Endothelial cell (in vitro differentiated cells): Measurements from ENCODE around the gene STAT5B. TPM values are rescaled to one million over a fixed set of nuclear protein-coding genes. Genes with fewer than 3 reads are reported as not detected.
"Not testable (repeated sequence)": the region's sequence is repeated elsewhere in the genome, so short reads cannot be mapped to it uniquely, and the experiment has no call there.

Experiments used
- DNase-seq: peaks from one replicate; pipeline ENCODE4 v3.0.0; 2021; ENCODE audit warnings: low spot score
- H3K27ac Mint-ChIP-seq: one replicate; pipeline ENCODE4 v1.8.0; 2021; ENCODE audit warnings: mixed read lengths, inconsistent platforms; ENCODE audit not compliant: unreplicated experiment
- H3K27me3 Mint-ChIP-seq: one replicate; pipeline ENCODE4 v1.8.0; 2021; ENCODE audit warnings: mild to moderate bottlenecking, moderate library complexity, mixed read lengths, inconsistent platforms; ENCODE audit not compliant: unreplicated experiment
- H3K36me3 Mint-ChIP-seq: one replicate; pipeline ENCODE4 v1.8.0; 2021; ENCODE audit warnings: mild to moderate bottlenecking, low read depth, mixed read lengths, inconsistent platforms; ENCODE audit not compliant: unreplicated experiment
- H3K4me1 Mint-ChIP-seq: one replicate; pipeline ENCODE4 v1.8.0; 2021; ENCODE audit warnings: mild to moderate bottlenecking, mixed read lengths, inconsistent platforms; ENCODE audit not compliant: unreplicated experiment
- H3K4me3 Mint-ChIP-seq: one replicate; pipeline ENCODE4 v1.8.0; 2021; ENCODE audit warnings: mild to moderate bottlenecking, mixed read lengths, inconsistent platforms; ENCODE audit not compliant: unreplicated experiment
- H3K9me3 Mint-ChIP-seq: one replicate; pipeline ENCODE4 v1.8.0; 2021; ENCODE audit warnings: mixed read lengths, inconsistent platforms; ENCODE audit not compliant: unreplicated experiment
- CTCF ChIP-seq: fragments of 200-600 bp; sonication (generic); IDR thresholded peaks from one replicate; pipeline ENCODE4 v1.5.0; 2021; ENCODE audit warnings: antibody characterized with exemption; ENCODE audit not compliant: unreplicated experiment
- total RNA-seq: library from RNA; stranded (reverse); fragmentation: NEBNext Ultra II Directional; extraction: Animal tissue kit (Norgen Biotek cat#: 25700); gene quantifications from one replicate; pipeline ENCODE4 v1.2.1, GENCODE V29; 2021; ENCODE audit not compliant: unreplicated experiment

STAT5B gene
- total RNA-seq, 1 donor from 2014 or later: 40.2 TPM

DNA sequence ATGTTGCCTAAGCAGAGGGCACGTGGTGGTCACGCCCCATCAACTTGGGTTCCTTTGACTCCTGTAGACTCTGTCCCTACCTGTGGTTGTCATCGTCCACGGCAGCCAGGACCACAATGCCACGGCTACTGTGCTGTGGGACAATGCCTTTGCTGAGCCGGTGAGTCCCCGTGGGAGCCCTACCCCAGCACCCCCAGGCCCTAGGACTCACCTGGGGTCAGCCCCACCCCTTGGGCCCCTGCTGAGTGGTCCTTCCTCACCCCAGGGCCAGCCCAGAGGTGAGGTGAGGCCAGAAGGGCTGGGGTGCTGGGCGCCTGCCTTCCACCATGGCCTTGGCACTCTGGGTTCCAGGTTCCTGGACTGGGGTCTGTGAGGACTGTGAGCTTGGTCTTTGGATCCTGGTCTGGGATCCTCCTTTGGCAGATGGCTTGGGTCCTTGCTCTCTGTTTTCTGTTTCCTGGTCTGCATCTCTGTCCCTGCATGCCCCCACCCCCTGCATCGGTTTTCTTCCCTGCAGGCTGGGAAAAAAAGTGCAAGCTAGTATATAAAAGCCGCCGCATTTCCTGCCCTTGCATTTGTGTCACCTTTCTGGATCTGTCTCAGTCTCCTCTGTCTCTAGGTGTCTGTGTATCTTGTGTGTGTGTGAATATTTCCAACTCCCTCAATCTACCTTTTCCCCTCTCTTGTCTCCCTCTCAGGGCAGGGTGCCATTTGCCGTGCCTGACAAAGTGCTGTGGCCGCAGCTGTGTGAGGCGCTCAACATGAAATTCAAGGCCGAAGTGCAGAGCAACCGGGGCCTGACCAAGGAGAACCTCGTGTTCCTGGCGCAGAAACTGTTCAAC lies 29.6 kb upstream of the STAT5B start:
- no peak for DNase-seq
- Mint-ChIP-seq H3K27me3 (peaks cover 11% of the 10 kb centered on the region), H3K9me3 (no peaks in the 10 kb centered on the region), H3K27ac (no peak overlapping the region), H3K4me1 (no peaks in the 10 kb centered on the region), H3K4me3 (no peak overlapping the region), H3K36me3 (peaks cover 62% of the 10 kb centered on the region)
- TF ChIP-seq CTCF: no peak

- H3K4me3 Mint-ChIP-seq, H3K9me3 Mint-ChIP-seq, DNase-seq, H3K4me1 Mint-ChIP-seq, H3K27me3 Mint-ChIP-seq, H3K27ac Mint-ChIP-seq: not testable (repeated sequence)
- peaks cover 56% of the 10 kb centered on the region for H3K36me3 Mint-ChIP-seq
Observed at GRCh38 chr17:42305031-42305330, 28.8 kb upstream of the STAT5B start.

DNA sequence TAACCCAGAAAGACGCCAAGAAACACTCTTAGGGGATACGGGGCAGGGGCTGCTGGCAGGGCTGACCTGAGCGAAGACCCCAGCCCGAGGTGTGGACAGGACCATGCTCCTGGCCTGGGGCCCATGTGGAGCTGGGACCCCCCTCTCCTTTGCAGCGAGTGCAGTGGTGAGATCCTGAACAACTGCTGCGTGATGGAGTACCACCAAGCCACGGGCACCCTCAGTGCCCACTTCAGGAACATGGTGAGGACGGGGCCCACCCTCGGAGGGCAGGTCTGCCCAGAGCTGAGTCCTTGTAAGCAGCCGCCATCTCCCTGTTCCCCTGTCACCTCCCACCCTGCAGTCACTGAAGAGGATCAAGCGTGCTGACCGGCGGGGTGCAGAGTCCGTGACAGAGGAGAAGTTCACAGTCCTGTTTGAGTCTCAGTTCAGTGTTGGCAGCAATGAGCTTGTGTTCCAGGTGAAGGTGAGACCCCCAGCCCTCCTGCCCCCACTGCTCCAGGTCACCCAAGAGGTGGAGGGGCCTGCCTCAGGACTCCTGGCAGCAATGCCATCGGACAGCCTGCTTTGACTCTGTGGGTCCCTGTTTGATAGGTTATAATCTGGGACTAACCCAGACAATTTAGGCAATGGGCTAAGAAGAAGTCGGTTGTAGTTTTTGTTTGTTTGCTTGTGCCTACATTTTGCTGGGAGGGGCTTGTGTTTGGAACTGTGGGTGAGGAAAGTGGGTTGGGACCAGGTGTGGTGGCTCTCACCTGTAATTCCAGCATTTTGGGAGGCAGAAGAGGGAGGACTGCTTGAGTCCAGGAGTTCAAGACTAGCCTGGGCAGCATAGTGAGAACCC lies 28.2 kb upstream of the STAT5B start:
- Mint-ChIP-seq H3K36me3 (peaks cover 53% of the 10 kb centered on the region), H3K4me1 (no peaks in the 10 kb centered on the region), H3K9me3 (no peaks in the 10 kb centered on the region), H3K4me3 (peak overlapping the region; percentile 42), H3K27ac (peak overlapping the region; percentile 68), H3K27me3 (peaks cover 6% of the 10 kb centered on the region)
- no peak for TF ChIP-seq CTCF
- no peak for DNase-seq

DNA sequence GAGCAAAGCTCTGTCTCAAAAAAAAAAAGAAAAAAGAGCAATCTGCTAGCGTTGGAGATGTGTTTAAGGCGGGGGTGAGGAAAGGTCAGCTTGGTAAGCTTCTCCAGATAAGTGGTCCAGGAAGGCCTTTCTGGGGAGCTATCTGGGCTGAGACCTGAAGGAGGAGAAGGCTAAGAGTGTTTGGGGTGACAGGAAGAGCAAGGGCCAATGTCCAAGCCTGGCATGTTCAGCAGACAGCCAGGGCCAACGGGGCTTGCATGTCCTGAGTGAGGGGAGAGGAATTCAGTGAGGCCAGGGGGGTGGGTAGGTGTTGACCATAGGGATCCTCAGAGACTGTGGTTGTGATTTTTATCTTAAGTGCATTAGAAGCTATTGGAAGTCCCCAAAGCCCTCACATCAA lies 27.5 kb upstream of the STAT5B start:
- Mint-ChIP-seq H3K27ac (no peak overlapping the region), H3K27me3 (peaks cover 6% of the 10 kb centered on the region), H3K4me3 (peak overlapping the region; percentile 5), H3K9me3 (no peaks in the 10 kb centered on the region), H3K36me3 (peaks cover 51% of the 10 kb centered on the region), H3K4me1 (no peaks in the 10 kb centered on the region)
- no peak for TF ChIP-seq CTCF
- DNase-seq: no peak

DNA sequence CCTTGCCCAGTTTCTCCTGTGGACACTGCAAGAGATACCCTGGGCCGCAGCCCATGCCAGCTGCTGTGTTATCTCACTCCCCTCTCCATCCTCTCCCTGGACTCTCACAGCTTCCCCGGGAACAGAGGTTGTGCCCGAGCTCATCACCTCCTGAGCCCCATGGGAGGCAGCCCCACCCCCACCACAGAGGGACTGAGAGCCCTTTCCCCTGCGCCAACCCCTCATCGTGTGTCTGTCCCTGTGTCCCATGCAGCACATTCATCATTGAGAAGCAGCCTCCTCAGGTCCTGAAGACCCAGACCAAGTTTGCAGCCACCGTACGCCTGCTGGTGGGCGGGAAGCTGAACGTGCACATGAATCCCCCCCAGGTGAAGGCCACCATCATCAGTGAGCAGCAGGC lies 24.8 kb upstream of the STAT5B start:
- peaks cover 35% of the 10 kb centered on the region for H3K36me3 Mint-ChIP-seq
- TF ChIP-seq CTCF: no peak
- no peaks in the 10 kb centered on the region for H3K4me1 Mint-ChIP-seq
- no peaks in the 10 kb centered on the region for H3K9me3 Mint-ChIP-seq
- no peak overlapping the region for H3K27ac Mint-ChIP-seq
- no peak overlapping the region for H3K4me3 Mint-ChIP-seq
- no peak for DNase-seq
- peaks cover 6% of the 10 kb centered on the region for H3K27me3 Mint-ChIP-seq

- H3K9me3 Mint-ChIP-seq, H3K27me3 Mint-ChIP-seq, H3K4me3 Mint-ChIP-seq, DNase-seq, H3K4me1 Mint-ChIP-seq, H3K27ac Mint-ChIP-seq: not testable (repeated sequence)
- peaks cover 44% of the 10 kb centered on the region for H3K36me3 Mint-ChIP-seq
Observed at GRCh38 chr17:42299913-42300312, 23.7 kb upstream of the STAT5B start.

DNA sequence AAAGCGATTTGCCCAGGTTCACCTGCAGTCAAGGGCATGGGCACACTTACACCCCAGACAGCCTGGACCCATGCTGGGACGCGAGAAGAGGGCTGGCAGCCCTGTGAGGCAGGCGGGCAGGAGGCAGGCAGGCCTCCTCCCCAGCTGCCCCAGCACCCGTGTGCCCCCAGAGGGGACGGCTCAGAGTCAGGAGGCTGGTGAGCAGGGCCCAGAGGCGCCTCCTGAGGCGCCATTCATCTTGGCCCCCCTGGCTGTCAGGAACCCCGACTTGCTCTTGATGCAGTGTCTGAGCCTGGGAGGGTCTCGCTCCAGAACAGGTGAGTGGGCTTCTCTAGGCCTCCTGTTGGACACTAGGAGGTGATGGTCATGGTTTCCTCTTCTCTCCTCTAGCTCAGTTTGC lies 23.2 kb upstream of the STAT5B start:
- not testable (repeated sequence) for DNase-seq, H3K27me3 Mint-ChIP-seq, H3K9me3 Mint-ChIP-seq, H3K4me1 Mint-ChIP-seq, H3K4me3 Mint-ChIP-seq, H3K27ac Mint-ChIP-seq
- H3K36me3 Mint-ChIP-seq: peaks cover 43% of the 10 kb centered on the region

DNA sequence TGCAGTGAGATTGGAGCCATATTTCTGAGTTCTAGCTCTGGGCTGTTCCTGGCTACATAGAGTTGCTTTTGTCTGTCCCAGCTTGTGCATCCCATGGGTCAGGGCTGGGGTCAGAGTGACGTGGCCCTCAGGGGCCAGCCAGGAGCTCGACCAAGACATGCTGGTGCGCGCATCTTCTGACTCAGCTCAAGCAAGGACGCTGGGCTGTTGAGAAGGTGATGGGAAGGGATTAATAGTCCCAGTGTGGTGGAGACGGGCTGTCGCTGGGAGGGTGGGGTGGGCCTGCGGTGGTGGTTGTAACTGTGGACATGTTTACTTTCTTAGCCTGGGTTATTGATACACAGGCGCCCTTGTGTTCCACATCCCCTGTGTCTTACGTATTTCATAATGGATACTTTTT lies 21.6 kb upstream of the STAT5B start:
- H3K27ac Mint-ChIP-seq, H3K4me3 Mint-ChIP-seq, H3K9me3 Mint-ChIP-seq, DNase-seq, H3K4me1 Mint-ChIP-seq, H3K27me3 Mint-ChIP-seq: not testable (repeated sequence)
- peaks cover 41% of the 10 kb centered on the region for H3K36me3 Mint-ChIP-seq
